A549 (cell line): ENCODE data around the gene HS6ST1. TPM values are rescaled to one million over a fixed set of nuclear protein-coding genes. Genes with fewer than 3 reads are reported as not detected.
A peak's percentile ranks its signal among the peaks of the same experiment; 100 is the strongest.

Experiments
- ATAC-seq, 2 experiments: fragments of 200-7000 bp in 1 of 2; fragments of >200 bp in 1 of 2; cut with Nextera tagmentation in 1 of 2; cut with Tn5 transposase in 1 of 2; 3 replicates each; pipeline versions ENCODE4 v1.8.0 to v1.9.1; 2018 to 2020; ENCODE audit warnings: mild to moderate bottlenecking in 1 of 2, moderate library complexity in 1 of 2
- CTCF ChIA-PET: fragments of 300-600 bp; sonication (Branson Sonifier 250); formaldehyde crosslinking; extraction: SDS; loops from one replicate; lab custom pipeline; 2021; ENCODE audit warnings: antibody characterized with exemption, inconsistent platforms; lab: Yijun Ruan, JAX
- POLR2A ChIA-PET: fragments of 350-600 bp; formaldehyde crosslinking; extraction: SDS; loops from one replicate; lab custom pipeline; 2021; ENCODE audit warnings: antibody characterized with exemption, inconsistent platforms; lab: Yijun Ruan, JAX
- DNase-seq, 2 experiments: peaks; one replicate each; pipeline versions ENCODE4 v3.0.0 to v3.0.0-alpha.2; 2011 to 2016; ENCODE audit warnings: low read depth in 1 of 2, low spot score in 1 of 2
- FAIRE-seq: peaks from 2 replicates; lab custom pipeline; 2011; peaks lifted over from hg19 to GRCh38; lab: Jason Lieb, UNC
- H3K27ac ChIP-seq, 2 experiments: fragments of >200 bp; sonication (Bioruptor Twin); formaldehyde crosslinking; 3 replicates each; pipeline ENCODE4 v1.5.1; 2016 to 2017
- H3K4me1 ChIP-seq: fragments of >200 bp; sonication (Bioruptor Twin); formaldehyde crosslinking; 3 replicates; pipeline ENCODE4 v1.6.1; 2016
- H3K4me2 ChIP-seq: fragments of >200 bp; sonication (Bioruptor Twin); formaldehyde crosslinking; 3 replicates; pipeline ENCODE4 v1.6.1; 2016
- H3K4me3 ChIP-seq: fragments of >200 bp; sonication (Bioruptor Twin); formaldehyde crosslinking; 3 replicates; pipeline ENCODE4 v1.5.1; 2016
- H3K9me3 ChIP-seq: fragments of >200 bp; sonication (Bioruptor Twin); formaldehyde crosslinking; 3 replicates; pipeline ENCODE4 v1.6.1; 2016
- BCL3 ChIP-seq: fragments of >200 bp; sonication (Bioruptor Twin); formaldehyde crosslinking; IDR thresholded peaks from 3 replicates; pipeline ENCODE4 v1.6.1; 2016
- CBX8 ChIP-seq: fragments of 200-600 bp; sonication (generic); IDR thresholded peaks from 2 replicates; pipeline ENCODE4 v1.6.1; 2016
- CEBPB ChIP-seq, 2 experiments: fragments of >200 bp in 1 of 2; sonication (Bioruptor Twin) in 1 of 2; formaldehyde crosslinking in 1 of 2; IDR thresholded peaks; 2 replicates each; pipeline ENCODE4 v1.6.1; 2012 to 2016
- CHD2 ChIP-seq: fragments of 150-350 bp; IDR thresholded peaks from 2 replicates; pipeline ENCODE4 v1.6.1; 2014; ENCODE audit warnings: low read length; ENCODE audit not compliant: partially characterized antibody
- EHF ChIP-seq: fragments of 250-450 bp; sonication (Bioruptor Pico); IDR thresholded peaks from 2 replicates; pipeline ENCODE4 v1.5.0; 2020; ENCODE audit warnings: mild to moderate bottlenecking
- EHMT2 ChIP-seq: fragments of 200-600 bp; sonication (generic); IDR thresholded peaks from 2 replicates; pipeline ENCODE4 v1.6.1; 2016; ENCODE audit warnings: antibody characterized with exemption, low read depth, mild to moderate bottlenecking, moderate library complexity
- EP300 ChIP-seq, 2 experiments: fragments of >200 bp; sonication (Bioruptor Twin); formaldehyde crosslinking; IDR thresholded peaks; 2 replicates in 1 of 2; 3 replicates in 1 of 2; pipeline ENCODE4 v1.6.1; 2016 to 2017
- FOSB ChIP-seq: fragments of 250-450 bp; sonication (Bioruptor Pico); IDR thresholded peaks from 2 replicates; pipeline ENCODE4 v1.5.0; 2020; ENCODE audit warnings: mild to moderate bottlenecking, moderate library complexity
- HES2 ChIP-seq: fragments of >200 bp; sonication (Bioruptor Twin); formaldehyde crosslinking; IDR thresholded peaks from 2 replicates; pipeline ENCODE4 v1.6.1; 2016
- HOXB5 ChIP-seq: fragments of 250-450 bp; sonication (Bioruptor Pico); IDR thresholded peaks from 2 replicates; pipeline ENCODE4 v1.5.0; 2020; ENCODE audit warnings: mild to moderate bottlenecking, moderate library complexity
- KDM1A ChIP-seq: fragments of 200-600 bp; sonication (generic); IDR thresholded peaks from 2 replicates; pipeline ENCODE4 v1.6.1; 2016; ENCODE audit warnings: low read depth, mild to moderate bottlenecking
- MYC ChIP-seq: IDR thresholded peaks from 2 replicates; pipeline ENCODE4 v1.6.1; 2012; ENCODE audit warnings: mild to moderate bottlenecking, inconsistent platforms, low read length, improper control_type of control experiment, borderline replicate concordance
- NPAS2 ChIP-seq: fragments of 250-450 bp; sonication (Bioruptor Pico); IDR thresholded peaks from 2 replicates; pipeline ENCODE4 v1.8.0; 2022; ENCODE audit warnings: mild to moderate bottlenecking, moderate library complexity, borderline replicate concordance
- NR3C1 ChIP-seq: fragments of >200 bp; sonication (Bioruptor Twin); formaldehyde crosslinking; IDR thresholded peaks from 3 replicates; pipeline ENCODE4 v1.6.1; 2017
- PBX3 ChIP-seq: IDR thresholded peaks from 2 replicates; pipeline ENCODE4 v1.6.1; 2012
- POLR2A ChIP-seq: IDR thresholded peaks from 2 replicates; pipeline ENCODE4 v1.6.1; 2012; ENCODE audit warnings: mild to moderate bottlenecking, low read length
- RAD21 ChIP-seq, 2 experiments: fragments of >200 bp in 1 of 2; sonication (Bioruptor Twin) in 1 of 2; formaldehyde crosslinking in 1 of 2; IDR thresholded peaks in 1 of 2; conservative IDR thresholded peaks in 1 of 2; 2 replicates in 1 of 2; 3 replicates in 1 of 2; pipeline ENCODE4 v1.6.1; 2012 to 2018; ENCODE audit warnings: inconsistent platforms in 1 of 2
- RARB ChIP-seq: fragments of 250-450 bp; sonication (Bioruptor Pico); IDR thresholded peaks from 2 replicates; pipeline ENCODE4 v1.8.0; 2021; ENCODE audit warnings: mild to moderate bottlenecking, moderate library complexity
- RFX5 ChIP-seq: fragments of 450-650 bp; IDR thresholded peaks from 2 replicates; pipeline ENCODE4 v1.7.1; 2014; ENCODE audit warnings: antibody characterized with exemption, mild to moderate bottlenecking, moderate library complexity
- RNF2 ChIP-seq: fragments of 200-600 bp; sonication (generic); IDR thresholded peaks from 2 replicates; pipeline ENCODE4 v1.6.1; 2016; ENCODE audit warnings: low read depth, mild to moderate bottlenecking, antibody characterized with exemption, moderate library complexity, borderline replicate concordance
- SMC3 ChIP-seq: fragments of >200 bp; sonication (Bioruptor Twin); formaldehyde crosslinking; IDR thresholded peaks from 3 replicates; pipeline ENCODE4 v1.6.1; 2018; ENCODE audit warnings: inconsistent platforms
- SREBF2 ChIP-seq: fragments of 450-650 bp; IDR thresholded peaks from 2 replicates; pipeline ENCODE4 v1.6.1; 2014; ENCODE audit warnings: mild to moderate bottlenecking, moderate library complexity
- TFCP2L1 ChIP-seq: fragments of 250-450 bp; sonication (Bioruptor Pico); IDR thresholded peaks from 2 replicates; pipeline ENCODE4 v1.5.0; 2021; ENCODE audit warnings: mild to moderate bottlenecking
- TP53 ChIP-seq: fragments of 250-450 bp; sonication (Bioruptor Pico); IDR thresholded peaks from 2 replicates; pipeline ENCODE4 v1.5.0; 2021; ENCODE audit warnings: mild to moderate bottlenecking, moderate library complexity
- ZNF302 ChIP-seq: fragments of 250-450 bp; sonication (Bioruptor Pico); IDR thresholded peaks from 2 replicates; pipeline ENCODE4 v1.9.0; 2021; ENCODE audit warnings: inconsistent platforms, mild to moderate bottlenecking, moderate library complexity
- ZSCAN20 ChIP-seq: fragments of 250-450 bp; sonication (Bioruptor Pico); IDR thresholded peaks from 2 replicates; pipeline ENCODE4 v1.8.0; 2022; ENCODE audit warnings: mild to moderate bottlenecking, moderate library complexity
- WGBS: methylation state at CpG from one replicate; pipeline ENCODE4 v1.1.6; 2017; ENCODE audit errors: missing lambda C conversion rate; 5-methylcytosine and 5-hydroxymethylcytosine counted together
- polyA plus RNA-seq, 4 experiments: library from polyadenylated mRNA; depleted of rRNA in 3 of 4; stranded (reverse); fragments of >200 nt; fragmentation: RNase III in 1 of 4; extraction: RNeasy Plus Mini Kit Qiagen cat#74134 plus additional on column Dnase treatment in 1 of 4; gene quantifications; 2 replicates in 3 of 4; 3 replicates in 1 of 4; pipeline ENCODE4 v1.2.3, GENCODE V29; 2011 to 2017
- TF ChIP-seq, protein P1 (sequence below): IDR thresholded peaks from 2 replicates; pipeline ENCODE4 v1.6.1; 2012; ENCODE audit warnings: low read depth, borderline replicate concordance

The HS6ST1 gene
- polyA plus RNA-seq, 2 of the 4 experiments (the other 2 are of a cell fraction), result 3.8 to 11.6 TPM

DNA sequence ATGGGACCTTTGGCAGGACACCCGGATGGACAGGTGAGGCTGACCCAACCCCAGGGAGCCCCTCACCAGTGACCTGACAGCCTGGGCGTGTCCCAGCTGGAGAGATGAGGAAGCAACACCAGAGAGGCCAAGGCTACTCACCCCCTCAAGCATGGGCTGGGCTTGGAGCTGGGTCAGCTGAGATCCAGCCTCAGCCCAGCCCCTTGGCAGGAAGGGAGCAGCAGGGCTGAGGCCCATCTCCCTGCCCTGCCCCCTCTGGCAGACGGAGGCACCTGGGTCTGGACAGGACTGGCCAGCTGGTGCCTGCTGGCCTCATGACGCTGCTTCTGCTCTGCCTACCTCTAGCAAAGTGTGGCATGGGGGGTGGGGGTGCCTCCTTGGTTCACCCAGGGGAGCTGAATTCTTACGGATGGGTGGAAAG, 37.8 kb downstream of the HS6ST1 start:
- H3K4me2 ChIP-seq, result no peak overlapping the region
- FAIRE-seq (no peak), ATAC-seq (0 out of 6 replicates have a peak, but pooled peaks of 1 of the 2 experiments have one; percentile 12), DNase-seq (no peak)
- TF ChIP-seq BCL3, result no peak
- TF ChIP-seq CEBPB (IDR thresholded peaks at IDR 0.05), result no peak
- no peak for TF ChIP-seq HES2
- TF ChIP-seq HOXB5 (CRISPR knock-in tag), result no peak
- no peak for TF ChIP-seq EP300 (IDR thresholded peaks at IDR 0.05)
- TF ChIP-seq SREBF2, result no peak
- no peak for TF ChIP-seq EHMT2
- TF ChIP-seq POLR2A, result no peak
- no peak for TF ChIP-seq FOSB (CRISPR knock-in tag)
- TF ChIP-seq TP53, result no peak
- TF ChIP-seq RFX5, result no peak
- TF ChIP-seq CBX8, result no peak
- no peak for TF ChIP-seq KDM1A
- WGBS, result 70% methylated on average over 2 of the region's 5 CpGs
- H3K27ac ChIP-seq, result no peak overlapping the region
- no peaks in the 10 kb centered on the region for H3K9me3 ChIP-seq
- no peaks in the 10 kb centered on the region; the same call in 2 of the 3 replicates for H3K4me1 ChIP-seq
- POLR2A ChIA-PET, result no interaction called here
- H3K4me3 ChIP-seq, result no peak overlapping the region
- CTCF ChIA-PET, result no interaction called here

- POLR2A ChIA-PET, result no interaction called here
- FAIRE-seq (no peak), ATAC-seq (no peak), DNase-seq (no peak)
- Histone ChIP-seq H3K4me2 (no peak overlapping the region), H3K27ac (no peak overlapping the region), H3K4me3 (no peak overlapping the region), H3K9me3 (0 out of 3 replicates have a peak, but pooled peaks cover 2% of the 10 kb centered on the region), H3K4me1 (no peaks in the 10 kb centered on the region; the same call in 2 of the 3 replicates)
- TF ChIP-seq MYC (no peak), NR3C1 (no peak), RNF2 (no peak), RARB (no peak), POLR2A (no peak), CEBPB (IDR thresholded peaks at IDR 0.05) (no peak), SMC3 (no peak), KDM1A (no peak), PBX3 (no peak)
- TF ChIP-seq, protein P1, sequence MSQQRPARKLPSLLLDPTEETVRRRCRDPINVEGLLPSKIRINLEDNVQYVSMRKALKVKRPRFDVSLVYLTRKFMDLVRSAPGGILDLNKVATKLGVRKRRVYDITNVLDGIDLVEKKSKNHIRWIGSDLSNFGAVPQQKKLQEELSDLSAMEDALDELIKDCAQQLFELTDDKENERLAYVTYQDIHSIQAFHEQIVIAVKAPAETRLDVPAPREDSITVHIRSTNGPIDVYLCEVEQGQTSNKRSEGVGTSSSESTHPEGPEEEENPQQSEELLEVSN, result no peak
- WGBS, result 92% methylated on average over 3 of the region's 12 CpGs
- CTCF ChIA-PET, result no interaction called here
Measured at GRCh38 chr2:128280158-128280871, 38.4 kb downstream of the HS6ST1 start.

DNA sequence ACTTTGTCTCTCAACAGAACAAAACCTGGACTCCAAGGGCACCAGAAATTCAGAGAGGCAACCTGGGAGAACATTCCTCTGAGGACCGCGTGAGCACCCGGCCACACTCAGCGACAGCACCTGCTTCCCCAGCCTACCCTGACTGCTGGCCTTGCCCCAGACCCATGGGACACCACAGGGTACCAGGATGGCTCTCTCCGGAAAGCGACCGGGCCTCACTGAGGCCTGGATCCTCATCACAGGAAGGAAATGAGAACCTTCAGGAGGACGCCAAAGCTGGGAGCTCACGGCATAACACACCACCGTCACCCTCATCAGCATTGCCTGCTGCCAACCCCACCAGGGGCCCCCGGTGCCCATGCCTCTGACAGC, 38.9 kb downstream of the HS6ST1 start:
- CTCF ChIA-PET, result interaction anchor here (0.7 kb wide), 1 partner anchor 34 kb away, joined by 4 read pairs; no protein-coding TSS in a partner anchor
- Histone ChIP-seq H3K4me3 (no peak overlapping the region), H3K4me1 (no peaks in the 10 kb centered on the region; the same call in 2 of the 3 replicates), H3K9me3 (peaks cover 7% of the 10 kb centered on the region), H3K4me2 (no peak overlapping the region), H3K27ac (no peak overlapping the region)
- no peak for ATAC-seq
- no peak for DNase-seq
- no peak for FAIRE-seq
- TF ChIP-seq CEBPB (IDR thresholded peaks at IDR 0.05) (no peak), TP53 (no peak), NPAS2 (CRISPR knock-in tag) (no peak), ZSCAN20 (CRISPR knock-in tag) (no peak), EHF (CRISPR knock-in tag) (no peak), RAD21 (conservative IDR thresholded peaks at IDR 0.05 in 1 of 2, IDR thresholded peaks at IDR 0.05 in 1 of 2) (no peak), EP300 (IDR thresholded peaks at IDR 0.05) (no peak), ZNF302 (CRISPR knock-in tag) (no peak), CHD2 (no peak), TFCP2L1 (no peak)
- WGBS, result 96% methylated on average over 9 of the region's 11 CpGs
- POLR2A ChIA-PET, result no interaction called here
